ENCODE measurements around the gene SDF4. TPM values are rescaled to one million over a fixed set of nuclear protein-coding genes. Genes with fewer than 3 reads are reported as not detected.

The SDF4 gene
- total RNA-seq, 2 donors from 2014 or later: 85.9 to 95.6 TPM

- no peak overlapping the region for H3K27ac ChIP-seq (ENCODE audit: low read depth, low read length)
- no peak overlapping the region for H3K4me3 Mint-ChIP-seq
- TF ChIP-seq, protein P1, sequence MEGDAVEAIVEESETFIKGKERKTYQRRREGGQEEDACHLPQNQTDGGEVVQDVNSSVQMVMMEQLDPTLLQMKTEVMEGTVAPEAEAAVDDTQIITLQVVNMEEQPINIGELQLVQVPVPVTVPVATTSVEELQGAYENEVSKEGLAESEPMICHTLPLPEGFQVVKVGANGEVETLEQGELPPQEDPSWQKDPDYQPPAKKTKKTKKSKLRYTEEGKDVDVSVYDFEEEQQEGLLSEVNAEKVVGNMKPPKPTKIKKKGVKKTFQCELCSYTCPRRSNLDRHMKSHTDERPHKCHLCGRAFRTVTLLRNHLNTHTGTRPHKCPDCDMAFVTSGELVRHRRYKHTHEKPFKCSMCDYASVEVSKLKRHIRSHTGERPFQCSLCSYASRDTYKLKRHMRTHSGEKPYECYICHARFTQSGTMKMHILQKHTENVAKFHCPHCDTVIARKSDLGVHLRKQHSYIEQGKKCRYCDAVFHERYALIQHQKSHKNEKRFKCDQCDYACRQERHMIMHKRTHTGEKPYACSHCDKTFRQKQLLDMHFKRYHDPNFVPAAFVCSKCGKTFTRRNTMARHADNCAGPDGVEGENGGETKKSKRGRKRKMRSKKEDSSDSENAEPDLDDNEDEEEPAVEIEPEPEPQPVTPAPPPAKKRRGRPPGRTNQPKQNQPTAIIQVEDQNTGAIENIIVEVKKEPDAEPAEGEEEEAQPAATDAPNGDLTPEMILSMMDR (conservative IDR thresholded peaks at IDR 0.05): no peak
- H3K36me3 Mint-ChIP-seq (ENCODE audit: low read depth): no peaks in the 10 kb centered on the region
- peaks cover 36% of the 10 kb centered on the region for H3K27me3 ChIP-seq (ENCODE audit: control insufficient read depth, insufficient read depth, low read length, poor library complexity, severe bottlenecking)
- no peaks in the 10 kb centered on the region for H3K4me1 ChIP-seq (ENCODE audit: control insufficient read depth, insufficient read depth, low read length)
- WGBS, 2 experiments (ENCODE audit: insufficient coverage in 1 of 2, insufficient read length in 1 of 2): 88 to 89% methylated on average over 31 to 49 of the region's 49 CpGs
- no peak overlapping the region for H3K9ac ChIP-seq (ENCODE audit: extremely low read depth, low read length, poor library complexity, severe bottlenecking)
- no peaks in the 10 kb centered on the region for H3K9me3 Mint-ChIP-seq
- no peak for DNase-seq
- no peak overlapping the region for H3K27ac Mint-ChIP-seq
- peaks cover 1% of the 10 kb centered on the region for H3K27me3 Mint-ChIP-seq (ENCODE audit: insufficient read depth)
- no peak overlapping the region for H3K4me3 ChIP-seq (ENCODE audit: low read length)
- no peaks in the 10 kb centered on the region for H3K36me3 ChIP-seq (ENCODE audit: control insufficient read depth, insufficient read depth, low read length)
- no peaks in the 10 kb centered on the region for H3K4me1 Mint-ChIP-seq
- H3K9me3 ChIP-seq (ENCODE audit: control insufficient read depth, low read length): no peaks in the 10 kb centered on the region
These were observed 28.0 kb downstream of the SDF4 start for GRCh38 chr1:1203561-1204424.

GRCh38 chr1:1202831-1203560, 28.8 kb downstream of the SDF4 start:
- peaks cover 36% of the 10 kb centered on the region for H3K27me3 ChIP-seq (ENCODE audit: control insufficient read depth, insufficient read depth, low read length, poor library complexity, severe bottlenecking)
- WGBS, 2 experiments (ENCODE audit: insufficient coverage in 1 of 2, insufficient read length in 1 of 2): 78 to 84% methylated on average over 17 to 26 of the region's 27 CpGs
- no peak overlapping the region for H3K27ac Mint-ChIP-seq

More at GRCh38 chr1:1202831-1203560, 28.8 kb downstream of the SDF4 start:
- Mint-ChIP-seq H3K27me3 (ENCODE audit: insufficient read depth) (peaks cover 1% of the 10 kb centered on the region), H3K9me3 (no peaks in the 10 kb centered on the region), H3K4me3 (no peak overlapping the region), H3K4me1 (no peaks in the 10 kb centered on the region), H3K36me3 (ENCODE audit: low read depth) (no peaks in the 10 kb centered on the region)
- DNase-seq: no peak
- Histone ChIP-seq H3K36me3 (ENCODE audit: control insufficient read depth, insufficient read depth, low read length) (no peaks in the 10 kb centered on the region), H3K9ac (ENCODE audit: extremely low read depth, low read length, poor library complexity, severe bottlenecking) (no peak overlapping the region), H3K4me3 (ENCODE audit: low read length) (no peak overlapping the region), H3K4me1 (ENCODE audit: control insufficient read depth, insufficient read depth, low read length) (no peaks in the 10 kb centered on the region), H3K9me3 (ENCODE audit: control insufficient read depth, low read length) (no peaks in the 10 kb centered on the region), H3K27ac (ENCODE audit: low read depth, low read length) (no peak overlapping the region)
- TF ChIP-seq, protein P1 (conservative IDR thresholded peaks at IDR 0.05): no peak

All from endodermal cell (in vitro differentiated cells).